OCI-LY3 (cell line): Measurements from ENCODE around the gene POP5.
A peak's percentile ranks its signal among the peaks of the same experiment; 100 is the strongest.

ENCODE experiments used
- EZH2phosphoT487 ChIP-seq: fragments of 200-600 bp; shearing (Covaris generic); IDR thresholded peaks from 2 replicates; pipeline ENCODE4 v1.6.1; 2018; ENCODE audit warnings: antibody characterized with exemption, mixed run types, low read depth
- TF ChIP-seq, protein P1 (sequence below): fragments of 200-600, 300-600 bp; sonication (generic); IDR thresholded peaks from 2 replicates; pipeline ENCODE4 v1.5.1; 2014; ENCODE audit warnings: antibody characterized with exemption, low read length, low read depth

DNA sequence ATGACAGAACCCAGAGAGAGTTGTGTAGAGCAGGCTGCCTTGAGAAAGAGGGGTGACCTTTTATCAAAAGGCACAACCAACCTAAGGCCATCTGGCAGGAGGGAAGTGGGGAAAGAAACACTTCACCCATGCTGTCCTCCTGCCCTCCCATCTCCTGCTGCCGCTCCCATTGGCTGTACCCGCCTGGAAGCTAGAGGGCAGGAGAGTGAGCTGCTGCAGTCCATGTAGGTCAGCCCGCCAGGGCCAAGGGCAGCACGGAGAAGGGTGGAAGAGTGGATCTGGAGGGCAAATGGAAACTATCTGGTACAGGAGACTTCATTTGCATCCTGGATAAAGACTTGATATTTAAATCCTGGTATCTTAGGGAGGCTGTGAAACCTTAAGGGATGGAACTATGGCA, 47.7 kb upstream of the POP5 start:
- TF ChIP-seq, protein P1, sequence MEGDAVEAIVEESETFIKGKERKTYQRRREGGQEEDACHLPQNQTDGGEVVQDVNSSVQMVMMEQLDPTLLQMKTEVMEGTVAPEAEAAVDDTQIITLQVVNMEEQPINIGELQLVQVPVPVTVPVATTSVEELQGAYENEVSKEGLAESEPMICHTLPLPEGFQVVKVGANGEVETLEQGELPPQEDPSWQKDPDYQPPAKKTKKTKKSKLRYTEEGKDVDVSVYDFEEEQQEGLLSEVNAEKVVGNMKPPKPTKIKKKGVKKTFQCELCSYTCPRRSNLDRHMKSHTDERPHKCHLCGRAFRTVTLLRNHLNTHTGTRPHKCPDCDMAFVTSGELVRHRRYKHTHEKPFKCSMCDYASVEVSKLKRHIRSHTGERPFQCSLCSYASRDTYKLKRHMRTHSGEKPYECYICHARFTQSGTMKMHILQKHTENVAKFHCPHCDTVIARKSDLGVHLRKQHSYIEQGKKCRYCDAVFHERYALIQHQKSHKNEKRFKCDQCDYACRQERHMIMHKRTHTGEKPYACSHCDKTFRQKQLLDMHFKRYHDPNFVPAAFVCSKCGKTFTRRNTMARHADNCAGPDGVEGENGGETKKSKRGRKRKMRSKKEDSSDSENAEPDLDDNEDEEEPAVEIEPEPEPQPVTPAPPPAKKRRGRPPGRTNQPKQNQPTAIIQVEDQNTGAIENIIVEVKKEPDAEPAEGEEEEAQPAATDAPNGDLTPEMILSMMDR = peak; percentile 4; the same call in 1 of the 2 replicates
- TF ChIP-seq EZH2phosphoT487 = no peak
